Kidney (tissue), 14 donors: ENCODE data around the gene EMC10. TPM values are rescaled to one million over a fixed set of nuclear protein-coding genes. Genes with fewer than 3 reads are reported as not detected.
A peak's percentile ranks its signal among the peaks of the same experiment; 100 is the strongest.

Source experiments
- DNase-seq, 5 donors: peaks; one replicate each; pipeline ENCODE4 v3.0.0-alpha.2; 2013 to 2020
- FAIRE-seq: peaks from 2 replicates; lab custom pipeline; 2012; peaks lifted over from hg19 to GRCh38; lab: Jason Lieb, UNC
- H3K27ac ChIP-seq, 2 donors: one replicate each; pipeline ENCODE4 v1.7.0; 2013; ENCODE audit warnings: low read depth in 2 of 2, low read length in 2 of 2, inconsistent platforms in 1 of 2
- H3K27me3 ChIP-seq: one replicate; pipeline ENCODE4 v1.7.1; 2013; ENCODE audit warnings: low read length, inconsistent platforms; ENCODE audit not compliant: control insufficient read depth, insufficient read depth
- H3K36me3 ChIP-seq, 3 donors: one replicate each; pipeline versions ENCODE4 v1.7.0 to v1.7.1; 2013; ENCODE audit warnings: low read length in 3 of 3, control low read depth in 1 of 3, inconsistent platforms in 1 of 3; ENCODE audit not compliant: insufficient read depth in 3 of 3, control insufficient read depth in 2 of 3
- H3K4me1 ChIP-seq, 3 donors: one replicate each; pipeline versions ENCODE4 v1.7.0 to v1.7.1; 2013; ENCODE audit warnings: low read length in 3 of 3, inconsistent platforms in 1 of 3, low read depth in 1 of 3; ENCODE audit not compliant: control insufficient read depth in 2 of 3, insufficient read depth in 2 of 3
- H3K4me3 ChIP-seq, 3 donors: one replicate each; pipeline versions ENCODE4 v1.7.0 to v1.8.1; 2013; ENCODE audit warnings: low read length in 3 of 3, control low read depth in 1 of 3, inconsistent platforms in 1 of 3
- H3K9ac ChIP-seq, 3 donors: one replicate each; pipeline versions ENCODE4 v1.7.0 to v1.7.1; 2013; ENCODE audit warnings: low read length in 3 of 3, control low read depth in 1 of 3, inconsistent platforms in 1 of 3
- H3K9me3 ChIP-seq, 3 donors: one replicate each; pipeline versions ENCODE4 v1.7.0 to v1.7.1; 2013; ENCODE audit warnings: low read length in 3 of 3, control low read depth in 1 of 3, inconsistent platforms in 1 of 3; ENCODE audit not compliant: control insufficient read depth in 2 of 3, insufficient read depth in 1 of 3
- intact Hi-C: fragments of 100-400 bp; cut with DNase I; formaldehyde crosslinking; loops from one replicate; pipeline ENCODE4 v1.11.1; 2022
- polyA plus RNA-seq: library from polyadenylated mRNA; stranded (reverse); fragments of 350-450 nt; fragmentation: Illumina TruSeq; extraction: RNeasy Lipid Tissue Mini Kit (QIAGEN cat#74804); gene quantifications from one replicate; pipeline ENCODE4 v1.2.3, GENCODE V29; 2014; ENCODE audit warnings: low read depth, low replicate concordance; ENCODE audit not compliant: insufficient read depth
- total RNA-seq: library from RNA; stranded (reverse); fragmentation: NEBNext Ultra II Directional; extraction: Animal tissue kit (Norgen Biotek cat#: 25700); gene quantifications from one replicate; pipeline ENCODE4 v1.2.1, GENCODE V29; 2021
- TF ChIP-seq, protein P1 (sequence below): IDR thresholded peaks from 3 replicates; pipeline ENCODE4 v1.5.1; 2012; ENCODE audit warnings: mild to moderate bottlenecking, moderate library complexity, borderline replicate concordance; ENCODE audit not compliant: insufficient read depth; ENCODE audit errors: extremely low read depth
- donor health status: control.
- donor health status: control.
- donor health status: control.
- donor health status: control.
- donor health status: control.
- donor health status: DM: yes; HTN: yes; CAD: no.
- donor health status: Normal renal cell carcinoma (clear cell type).

The EMC10 gene
- total and polyA plus RNA-seq, 2 donors from 2014 or later = 184 to 199 TPM

DNA sequence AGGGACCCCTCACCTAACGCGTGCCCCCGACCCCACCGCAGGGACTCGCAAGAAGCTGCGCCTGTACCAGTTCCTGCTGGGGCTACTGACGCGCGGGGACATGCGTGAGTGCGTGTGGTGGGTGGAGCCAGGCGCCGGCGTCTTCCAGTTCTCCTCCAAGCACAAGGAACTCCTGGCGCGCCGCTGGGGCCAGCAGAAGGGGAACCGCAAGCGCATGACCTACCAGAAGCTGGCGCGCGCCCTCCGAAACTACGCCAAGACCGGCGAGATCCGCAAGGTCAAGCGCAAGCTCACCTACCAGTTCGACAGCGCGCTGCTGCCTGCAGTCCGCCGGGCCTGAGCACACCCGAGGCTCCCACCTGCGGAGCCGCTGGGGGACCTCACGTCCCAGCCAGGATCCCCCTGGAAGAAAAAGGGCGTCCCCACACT lies 48.3 kb upstream of the EMC10 start:
- no peaks in the 10 kb centered on the region for H3K36me3 ChIP-seq
- peak overlapping the region in 1 of 3 donors; percentile 67 for H3K9ac ChIP-seq
- intact Hi-C loops = no loop called here
- H3K4me1 ChIP-seq = peaks cover 0 to 7% (median 3%) of the 10 kb centered on the region in 3 donors
- FAIRE-seq = no peak
- peak; percentile 93 to 97 (median 94) for DNase-seq
- no peaks in the 10 kb centered on the region for H3K27me3 ChIP-seq
- H3K9me3 ChIP-seq = no peaks in the 10 kb centered on the region
- H3K27ac ChIP-seq = no peak overlapping the region
- peak overlapping the region in 1 of 3 donors; percentile 35 for H3K4me3 ChIP-seq
- TF ChIP-seq, protein P1, sequence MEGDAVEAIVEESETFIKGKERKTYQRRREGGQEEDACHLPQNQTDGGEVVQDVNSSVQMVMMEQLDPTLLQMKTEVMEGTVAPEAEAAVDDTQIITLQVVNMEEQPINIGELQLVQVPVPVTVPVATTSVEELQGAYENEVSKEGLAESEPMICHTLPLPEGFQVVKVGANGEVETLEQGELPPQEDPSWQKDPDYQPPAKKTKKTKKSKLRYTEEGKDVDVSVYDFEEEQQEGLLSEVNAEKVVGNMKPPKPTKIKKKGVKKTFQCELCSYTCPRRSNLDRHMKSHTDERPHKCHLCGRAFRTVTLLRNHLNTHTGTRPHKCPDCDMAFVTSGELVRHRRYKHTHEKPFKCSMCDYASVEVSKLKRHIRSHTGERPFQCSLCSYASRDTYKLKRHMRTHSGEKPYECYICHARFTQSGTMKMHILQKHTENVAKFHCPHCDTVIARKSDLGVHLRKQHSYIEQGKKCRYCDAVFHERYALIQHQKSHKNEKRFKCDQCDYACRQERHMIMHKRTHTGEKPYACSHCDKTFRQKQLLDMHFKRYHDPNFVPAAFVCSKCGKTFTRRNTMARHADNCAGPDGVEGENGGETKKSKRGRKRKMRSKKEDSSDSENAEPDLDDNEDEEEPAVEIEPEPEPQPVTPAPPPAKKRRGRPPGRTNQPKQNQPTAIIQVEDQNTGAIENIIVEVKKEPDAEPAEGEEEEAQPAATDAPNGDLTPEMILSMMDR = no peak

DNA sequence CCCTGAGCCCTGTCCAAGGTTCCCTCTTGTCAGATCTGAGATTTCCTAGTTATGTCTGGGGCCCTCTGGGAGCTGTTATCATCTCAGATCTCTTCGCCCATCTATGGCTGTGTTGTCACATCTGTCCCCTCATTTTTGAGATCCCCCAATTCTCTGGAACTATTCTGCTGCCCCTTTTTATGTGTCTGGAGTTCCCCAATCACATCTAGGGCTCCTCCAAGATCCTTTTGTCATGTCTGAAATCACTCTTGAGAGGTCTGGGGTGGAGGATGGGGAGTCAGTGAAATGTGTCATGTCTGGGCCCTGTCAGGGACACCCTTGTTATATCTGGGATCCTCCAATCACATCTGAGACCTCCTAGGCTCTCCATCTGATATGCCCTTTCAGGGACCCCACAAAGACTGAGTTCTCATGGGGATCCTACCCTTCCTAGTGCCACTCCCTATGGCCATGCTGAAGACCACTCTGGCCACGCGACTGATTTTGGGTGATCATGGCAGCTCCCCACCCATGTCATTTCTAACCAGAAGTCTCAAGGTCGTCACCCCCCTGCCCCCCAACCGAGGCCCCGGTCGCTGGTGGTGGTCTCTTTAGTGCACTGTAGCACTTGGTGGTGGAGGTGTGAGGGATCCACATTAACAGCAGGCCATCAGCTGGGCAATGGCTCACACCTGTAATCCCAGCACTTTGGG lies 47.4 kb upstream of the EMC10 start:
- Histone ChIP-seq H3K27ac (no peak overlapping the region), H3K9me3 (no peaks in the 10 kb centered on the region), H3K27me3 (no peaks in the 10 kb centered on the region), H3K4me3 (no peak overlapping the region), H3K9ac (no peak overlapping the region), H3K4me1 (peaks cover 0 to 7% (median 3%) of the 10 kb centered on the region in 3 donors), H3K36me3 (no peaks in the 10 kb centered on the region)
- DNase-seq (no peak), FAIRE-seq (no peak)
- TF ChIP-seq, protein P1 = no peak
- intact Hi-C loops = no loop called here

DNA sequence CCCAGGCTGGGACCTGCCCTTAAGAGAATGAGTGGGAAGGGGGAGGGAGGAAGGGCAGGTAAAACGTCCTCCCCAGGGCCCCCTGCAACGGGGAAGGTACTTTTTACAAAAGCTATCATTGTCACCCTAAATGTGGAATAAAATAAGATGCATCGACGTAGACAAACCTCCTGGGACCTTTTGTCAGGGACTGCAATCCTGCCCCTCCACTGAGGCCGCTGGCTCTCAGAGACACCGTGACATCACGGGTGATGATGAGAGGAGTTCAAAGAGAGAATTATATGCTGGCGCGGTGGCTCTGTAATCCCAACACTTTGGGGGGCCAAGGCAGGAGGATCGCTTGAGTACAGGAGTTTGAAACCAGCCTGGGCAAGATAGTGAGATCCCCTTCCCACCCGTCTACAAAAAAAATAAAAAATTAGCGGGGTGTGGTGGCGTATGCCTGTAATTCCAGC lies 45.4 kb upstream of the EMC10 start:
- Histone ChIP-seq H3K27ac (peak overlapping the region in 1 of 2 donors; percentile 20), H3K9ac (peak overlapping the region in 1 of 3 donors; percentile 81), H3K4me1 (peaks cover 0 to 7% (median 3%) of the 10 kb centered on the region in 3 donors), H3K4me3 (peak overlapping the region in 1 of 3 donors; percentile 79), H3K27me3 (no peaks in the 10 kb centered on the region), H3K9me3 (no peaks in the 10 kb centered on the region), H3K36me3 (no peaks in the 10 kb centered on the region)
- intact Hi-C loops = no loop called here
- FAIRE-seq (no peak), DNase-seq (no peak)
- TF ChIP-seq, protein P1 = no peak
